ENCODE results near the gene MICAL3. TPM values are rescaled to one million over a fixed set of nuclear protein-coding genes. Genes with fewer than 3 reads are reported as not detected.

Gene MICAL3
- total RNA-seq, 1 experiment from 2014 or later, result 47.1 TPM

DNA sequence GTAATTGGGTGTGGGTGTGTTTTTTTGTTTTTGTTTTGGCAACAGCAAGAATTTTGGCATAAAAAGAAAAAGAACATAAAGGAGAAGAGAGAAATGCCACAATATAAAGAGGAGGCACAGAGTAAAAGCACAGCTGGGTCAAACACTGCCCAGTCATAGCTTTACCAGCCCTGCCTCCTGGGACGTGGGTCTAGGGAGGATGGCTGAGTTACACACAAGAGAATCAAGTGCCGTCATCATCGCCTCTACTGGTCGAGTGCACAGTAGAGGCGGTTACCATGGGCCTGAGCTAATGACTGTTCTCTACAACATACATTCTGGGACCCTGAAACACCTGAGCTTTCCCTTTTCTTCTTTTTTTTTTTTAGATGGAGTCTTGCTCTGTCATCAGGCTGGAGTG, 162.5 kb downstream of the MICAL3 start:
- DNase-seq (ENCODE audit: low read depth, low spot score) (no peak), ATAC-seq (no peak)
- ChIA-PET CTCF (no interaction called here), POLR2A (no interaction called here)
- no peak for TF ChIP-seq TCF7L2 (IDR thresholded peaks at IDR 0.05; ENCODE audit: low read depth, low read length)
- no peak for TF ChIP-seq POLR2AphosphoS5 (IDR thresholded peaks at IDR 0.05; ENCODE audit: low read depth, low read length)
- TF ChIP-seq, protein P1, sequence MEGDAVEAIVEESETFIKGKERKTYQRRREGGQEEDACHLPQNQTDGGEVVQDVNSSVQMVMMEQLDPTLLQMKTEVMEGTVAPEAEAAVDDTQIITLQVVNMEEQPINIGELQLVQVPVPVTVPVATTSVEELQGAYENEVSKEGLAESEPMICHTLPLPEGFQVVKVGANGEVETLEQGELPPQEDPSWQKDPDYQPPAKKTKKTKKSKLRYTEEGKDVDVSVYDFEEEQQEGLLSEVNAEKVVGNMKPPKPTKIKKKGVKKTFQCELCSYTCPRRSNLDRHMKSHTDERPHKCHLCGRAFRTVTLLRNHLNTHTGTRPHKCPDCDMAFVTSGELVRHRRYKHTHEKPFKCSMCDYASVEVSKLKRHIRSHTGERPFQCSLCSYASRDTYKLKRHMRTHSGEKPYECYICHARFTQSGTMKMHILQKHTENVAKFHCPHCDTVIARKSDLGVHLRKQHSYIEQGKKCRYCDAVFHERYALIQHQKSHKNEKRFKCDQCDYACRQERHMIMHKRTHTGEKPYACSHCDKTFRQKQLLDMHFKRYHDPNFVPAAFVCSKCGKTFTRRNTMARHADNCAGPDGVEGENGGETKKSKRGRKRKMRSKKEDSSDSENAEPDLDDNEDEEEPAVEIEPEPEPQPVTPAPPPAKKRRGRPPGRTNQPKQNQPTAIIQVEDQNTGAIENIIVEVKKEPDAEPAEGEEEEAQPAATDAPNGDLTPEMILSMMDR (IDR thresholded peaks at IDR 0.05), result no peak
- no peak for TF ChIP-seq SIN3A (IDR thresholded peaks at IDR 0.05; ENCODE audit: borderline replicate concordance, insufficient read depth, low read depth, low read length)
- TF ChIP-seq, protein P2, sequence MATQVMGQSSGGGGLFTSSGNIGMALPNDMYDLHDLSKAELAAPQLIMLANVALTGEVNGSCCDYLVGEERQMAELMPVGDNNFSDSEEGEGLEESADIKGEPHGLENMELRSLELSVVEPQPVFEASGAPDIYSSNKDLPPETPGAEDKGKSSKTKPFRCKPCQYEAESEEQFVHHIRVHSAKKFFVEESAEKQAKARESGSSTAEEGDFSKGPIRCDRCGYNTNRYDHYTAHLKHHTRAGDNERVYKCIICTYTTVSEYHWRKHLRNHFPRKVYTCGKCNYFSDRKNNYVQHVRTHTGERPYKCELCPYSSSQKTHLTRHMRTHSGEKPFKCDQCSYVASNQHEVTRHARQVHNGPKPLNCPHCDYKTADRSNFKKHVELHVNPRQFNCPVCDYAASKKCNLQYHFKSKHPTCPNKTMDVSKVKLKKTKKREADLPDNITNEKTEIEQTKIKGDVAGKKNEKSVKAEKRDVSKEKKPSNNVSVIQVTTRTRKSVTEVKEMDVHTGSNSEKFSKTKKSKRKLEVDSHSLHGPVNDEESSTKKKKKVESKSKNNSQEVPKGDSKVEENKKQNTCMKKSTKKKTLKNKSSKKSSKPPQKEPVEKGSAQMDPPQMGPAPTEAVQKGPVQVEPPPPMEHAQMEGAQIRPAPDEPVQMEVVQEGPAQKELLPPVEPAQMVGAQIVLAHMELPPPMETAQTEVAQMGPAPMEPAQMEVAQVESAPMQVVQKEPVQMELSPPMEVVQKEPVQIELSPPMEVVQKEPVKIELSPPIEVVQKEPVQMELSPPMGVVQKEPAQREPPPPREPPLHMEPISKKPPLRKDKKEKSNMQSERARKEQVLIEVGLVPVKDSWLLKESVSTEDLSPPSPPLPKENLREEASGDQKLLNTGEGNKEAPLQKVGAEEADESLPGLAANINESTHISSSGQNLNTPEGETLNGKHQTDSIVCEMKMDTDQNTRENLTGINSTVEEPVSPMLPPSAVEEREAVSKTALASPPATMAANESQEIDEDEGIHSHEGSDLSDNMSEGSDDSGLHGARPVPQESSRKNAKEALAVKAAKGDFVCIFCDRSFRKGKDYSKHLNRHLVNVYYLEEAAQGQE (IDR thresholded peaks at IDR 0.05; ENCODE audit: insufficient read depth in 1 of 2, low read depth in 2 of 2, low read length in 1 of 2), result no peak
- BruUV-seq (replicated peaks), result no TSS peak
- Histone ChIP-seq H3K27me3 (ENCODE audit: control insufficient read depth, insufficient read depth, low read length) (no peaks in the 10 kb centered on the region), H3K4me3 (ENCODE audit: low read depth in 2 of 2, low read length in 2 of 2) (no peak overlapping the region), H3K27ac (ENCODE audit: low read length) (no peak overlapping the region), H3K9me3 (ENCODE audit: control insufficient read depth, insufficient read depth, low read depth, low read length) (no peaks in the 10 kb centered on the region), H3K4me1 (ENCODE audit: control insufficient read depth, insufficient read depth, low read length) (no peaks in the 10 kb centered on the region), H3K36me3 (ENCODE audit: control insufficient read depth, insufficient read depth, low read length) (no peaks in the 10 kb centered on the region)
- intact Hi-C loops (cut with micrococcal nuclease; ENCODE audit: unreplicated experiment), result no loop called here
- in situ Hi-C loops (cut with HindIII; ENCODE audit: low pct_unique_long_range_greater_than_20kb, low sequenced_read_pairs), result no loop called here

DNA sequence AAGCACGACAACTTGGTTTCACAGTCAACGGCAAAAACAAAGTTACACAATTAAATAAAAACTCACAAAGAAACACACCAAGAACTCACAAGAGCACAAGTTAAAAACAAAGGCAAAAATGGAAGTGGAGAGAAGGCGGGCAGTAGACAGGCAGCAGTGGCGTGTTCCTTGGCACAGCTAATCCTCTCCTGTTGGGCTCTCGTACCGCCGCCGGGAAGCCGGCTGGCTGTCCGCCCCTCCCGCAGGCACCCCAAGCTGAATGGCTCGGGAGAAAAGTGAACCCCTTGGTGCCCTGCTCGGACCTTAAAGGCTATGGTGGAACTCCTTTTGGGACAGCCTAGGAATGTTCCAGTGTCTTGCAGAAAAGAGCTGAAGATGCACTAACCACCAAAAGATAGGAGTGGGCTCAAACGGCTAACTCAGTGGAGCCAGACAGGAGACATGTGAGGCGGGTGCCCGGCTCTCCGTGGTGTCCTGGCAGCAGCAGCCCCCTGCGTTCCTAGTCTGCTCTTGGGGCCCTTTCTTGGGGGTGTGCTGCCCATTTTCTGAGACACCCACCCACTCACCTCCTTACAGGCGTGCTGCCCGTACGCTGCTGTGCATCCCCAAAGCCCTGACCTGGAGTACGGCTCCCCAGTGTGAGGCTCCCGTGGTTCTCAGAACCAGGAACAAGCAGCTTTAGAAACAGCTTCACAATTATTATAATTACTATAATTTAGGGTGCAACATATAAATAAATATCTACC, 164.0 kb downstream of the MICAL3 start:
- intact Hi-C loops (cut with micrococcal nuclease; ENCODE audit: unreplicated experiment), result no loop called here
- Histone ChIP-seq H3K27me3 (ENCODE audit: control insufficient read depth, insufficient read depth, low read length) (no peaks in the 10 kb centered on the region), H3K4me1 (ENCODE audit: control insufficient read depth, insufficient read depth, low read length) (no peaks in the 10 kb centered on the region), H3K9me3 (ENCODE audit: control insufficient read depth, insufficient read depth, low read depth, low read length) (no peaks in the 10 kb centered on the region), H3K36me3 (ENCODE audit: control insufficient read depth, insufficient read depth, low read length) (no peaks in the 10 kb centered on the region), H3K4me3 (ENCODE audit: low read depth in 2 of 2, low read length in 2 of 2) (no peak overlapping the region), H3K27ac (ENCODE audit: low read length) (no peak overlapping the region)
- TF ChIP-seq, protein P1 (IDR thresholded peaks at IDR 0.05), result no peak
- TF ChIP-seq, protein P2 (IDR thresholded peaks at IDR 0.05; ENCODE audit: insufficient read depth in 1 of 2, low read depth in 2 of 2, low read length in 1 of 2), result no peak
- TF ChIP-seq TCF7L2 (IDR thresholded peaks at IDR 0.05; ENCODE audit: low read depth, low read length) (no peak), SIN3A (IDR thresholded peaks at IDR 0.05; ENCODE audit: borderline replicate concordance, insufficient read depth, low read depth, low read length) (no peak), POLR2AphosphoS5 (IDR thresholded peaks at IDR 0.05; ENCODE audit: low read depth, low read length) (no peak)
- DNase-seq (ENCODE audit: low read depth, low spot score) (no peak), ATAC-seq (no peak)
- in situ Hi-C loops (cut with HindIII; ENCODE audit: low pct_unique_long_range_greater_than_20kb, low sequenced_read_pairs), result no loop called here
- no TSS peak for BruUV-seq (replicated peaks)
- ChIA-PET POLR2A (interaction anchor here (0.6 kb wide), 1 partner anchor 141 kb away, joined by 3 read pairs; no protein-coding TSS in a partner anchor), CTCF (no interaction called here)

All from Panc1 (cell line).